GM18909 (cell line): Measurements from ENCODE around the gene ROR2.

Experiments
- ATAC-seq: cut with Tn5 transposase; IDR thresholded peaks from one replicate; pipeline ENCODE4 v1.9.1; 2021; ENCODE audit warnings: mild to moderate bottlenecking; ENCODE audit not compliant: unreplicated experiment, poor library complexity

The ROR2 gene

GRCh38 chr9:91904588-91905236, 45.3 kb downstream of the ROR2 start:
- no peak for ATAC-seq

DNA sequence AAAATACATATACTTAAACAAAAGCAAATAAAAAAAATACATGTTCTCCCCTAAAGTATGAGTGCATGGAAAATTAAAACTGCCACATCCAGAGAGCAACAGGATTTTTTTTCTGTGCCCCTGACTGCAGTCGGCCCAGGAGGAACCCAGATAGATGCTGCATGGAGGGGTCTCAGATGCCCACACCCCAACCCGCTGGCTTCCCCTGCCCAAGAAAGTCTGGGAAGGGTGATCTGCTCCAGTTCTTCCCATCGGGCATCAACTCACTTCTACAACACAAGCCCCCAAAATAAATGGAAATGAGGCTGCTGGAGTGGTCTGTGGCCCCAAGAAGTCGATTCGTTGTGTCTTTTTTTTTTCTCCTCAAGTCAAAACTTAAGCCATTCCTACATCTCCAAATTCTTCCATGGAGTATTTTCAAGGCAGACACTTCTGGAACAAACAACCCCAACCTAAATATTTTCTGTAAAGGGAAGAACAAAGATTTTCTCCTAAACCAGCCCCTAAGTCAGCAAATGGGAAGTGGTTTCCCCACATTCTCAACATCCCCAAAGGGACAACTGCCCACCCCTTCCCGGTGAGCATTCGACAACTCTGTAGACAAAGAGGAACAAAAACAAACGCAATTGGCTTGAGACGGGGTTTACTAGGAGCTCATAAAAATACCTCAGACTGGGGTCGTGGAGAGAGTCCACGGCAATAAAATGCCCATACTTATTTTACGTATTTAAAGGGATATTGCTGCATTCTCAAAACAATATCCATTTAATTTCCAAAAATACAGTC, 46.7 kb downstream of the ROR2 start:
- no peak for ATAC-seq

GRCh38 chr9:91902475-91903125, 47.4 kb downstream of the ROR2 start:
- ATAC-seq, result no peak

DNA sequence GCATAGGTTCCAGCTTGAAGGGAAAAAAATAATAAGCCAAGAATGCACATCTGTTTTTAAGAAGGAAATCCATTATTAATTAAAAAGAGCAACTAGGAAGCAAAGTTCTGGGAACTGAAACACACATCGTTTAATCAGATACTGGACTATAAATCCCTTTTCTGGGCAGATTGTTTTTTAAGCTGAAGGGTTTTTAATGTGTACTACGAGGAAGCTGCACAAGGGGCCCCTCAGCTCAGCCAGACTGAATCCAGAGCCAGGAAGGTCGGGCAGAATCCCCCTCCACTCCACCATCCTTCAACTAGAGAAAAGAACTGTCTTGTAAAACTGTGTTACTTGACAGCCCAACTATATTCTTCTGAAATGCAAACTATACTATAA, 49.2 kb downstream of the ROR2 start:
- no peak for ATAC-seq

- no peak for ATAC-seq
Observed at GRCh38 chr9:91900055-91900796, 49.8 kb downstream of the ROR2 start.

GRCh38 chr9:91899594-91899993, 50.4 kb downstream of the ROR2 start:
- no peak for ATAC-seq

GRCh38 chr9:91899219-91899563, 50.8 kb downstream of the ROR2 start:
- ATAC-seq, result no peak

DNA sequence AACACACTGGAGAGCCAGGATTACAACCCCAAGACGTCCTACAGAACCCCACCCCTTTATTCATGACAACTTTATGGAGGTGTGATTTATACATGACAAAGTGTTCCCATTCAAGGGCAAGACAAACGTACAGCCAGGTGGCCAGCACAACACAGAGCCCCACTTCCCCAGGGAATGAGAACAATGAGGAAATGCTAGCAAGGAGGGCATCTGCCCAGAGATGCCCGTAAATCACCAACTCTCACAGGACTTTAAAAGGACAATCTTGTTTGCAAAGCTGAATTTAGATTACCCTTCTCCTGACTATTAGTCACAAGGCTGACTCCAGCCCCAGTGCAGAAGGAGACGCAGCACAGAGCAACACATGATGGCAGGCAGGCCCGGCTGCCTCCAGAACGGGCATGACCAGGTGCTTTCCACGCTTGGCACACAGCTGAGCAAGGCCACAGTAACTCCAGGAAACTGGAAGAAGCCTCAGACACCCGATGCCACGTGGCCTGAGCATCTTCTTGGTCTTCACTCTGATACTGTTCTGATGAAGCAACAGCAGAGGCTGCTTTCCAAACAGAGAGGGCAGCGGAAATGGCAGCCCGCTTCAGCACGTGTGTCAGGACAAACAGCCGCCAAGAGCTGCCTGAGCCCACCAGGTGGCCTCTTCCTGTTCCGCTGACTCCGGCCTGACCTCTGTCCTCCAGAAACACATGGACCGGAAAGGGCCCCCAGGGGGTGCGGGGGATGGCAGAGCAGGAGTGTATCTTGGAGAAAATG, 51.4 kb downstream of the ROR2 start:
- no peak for ATAC-seq

- no peak for ATAC-seq
Observed at GRCh38 chr9:91897201-91897600, 52.8 kb downstream of the ROR2 start.

- ATAC-seq, result no peak
Observed at GRCh38 chr9:91896513-91897121, 53.4 kb downstream of the ROR2 start.

- ATAC-seq, result no peak
Observed at GRCh38 chr9:91896097-91896496, 53.9 kb downstream of the ROR2 start.

DNA sequence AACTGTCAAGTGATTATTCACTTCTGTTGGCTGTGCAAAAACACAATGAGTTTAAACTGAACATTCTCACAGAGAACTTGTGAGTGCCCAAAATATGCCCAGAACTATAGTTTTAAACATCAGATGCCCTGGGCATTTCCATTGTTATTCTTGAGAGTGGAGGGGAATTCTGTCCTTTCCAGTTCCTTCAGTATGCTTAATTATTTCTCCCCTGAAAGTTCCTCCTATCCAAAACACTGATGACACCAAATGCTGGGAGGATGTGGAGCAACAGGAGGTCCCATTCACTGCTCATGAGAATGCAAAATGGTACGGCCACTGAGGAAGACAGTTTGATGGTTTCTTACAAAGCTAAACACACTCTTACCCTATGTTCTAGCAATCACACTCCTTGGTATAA, 55.5 kb downstream of the ROR2 start:
- ATAC-seq, result no peak

GRCh38 chr9:91894023-91894422, 56.0 kb downstream of the ROR2 start:
- no peak for ATAC-seq

DNA sequence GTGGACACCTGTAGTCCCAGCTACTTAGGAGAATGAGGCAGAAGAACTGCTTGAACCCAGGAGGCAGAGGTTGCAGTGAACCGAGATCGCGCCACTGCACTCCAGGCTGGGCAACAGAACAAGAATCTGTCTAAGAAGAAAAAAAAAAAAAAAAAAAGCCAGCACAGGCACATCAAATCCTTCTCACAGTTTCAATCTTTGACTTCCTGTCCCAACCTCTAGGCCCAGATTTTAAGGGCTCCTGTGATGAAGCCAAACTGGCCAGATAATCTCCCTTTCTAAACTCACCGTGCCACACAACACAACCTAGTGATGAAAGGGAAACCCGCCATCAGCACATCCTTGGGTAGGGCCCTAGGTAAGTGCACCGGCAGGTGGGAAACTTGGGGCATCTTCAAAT, 58.1 kb downstream of the ROR2 start:
- no peak for ATAC-seq

DNA sequence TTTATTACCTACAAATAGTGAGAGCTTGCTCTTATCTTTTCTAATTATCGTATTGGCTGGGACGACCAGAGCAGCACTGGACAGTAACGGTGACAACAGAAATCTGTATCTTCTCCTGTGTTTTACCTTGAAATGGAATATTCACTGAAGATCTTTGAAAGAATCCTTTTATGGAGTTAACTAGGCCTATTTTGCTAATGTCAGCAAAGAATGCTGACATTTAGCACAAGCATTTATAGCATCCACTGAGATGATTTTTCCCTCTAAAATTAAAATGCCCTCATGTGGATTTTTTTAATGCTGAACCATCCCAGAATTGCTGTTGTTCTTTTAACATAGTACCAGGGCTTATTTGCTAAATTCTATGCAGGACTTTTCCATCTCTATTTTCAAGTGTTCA, 59.4 kb downstream of the ROR2 start:
- no peak for ATAC-seq

- no peak for ATAC-seq
Observed at GRCh38 chr9:91889161-91889911, 60.7 kb downstream of the ROR2 start.

DNA sequence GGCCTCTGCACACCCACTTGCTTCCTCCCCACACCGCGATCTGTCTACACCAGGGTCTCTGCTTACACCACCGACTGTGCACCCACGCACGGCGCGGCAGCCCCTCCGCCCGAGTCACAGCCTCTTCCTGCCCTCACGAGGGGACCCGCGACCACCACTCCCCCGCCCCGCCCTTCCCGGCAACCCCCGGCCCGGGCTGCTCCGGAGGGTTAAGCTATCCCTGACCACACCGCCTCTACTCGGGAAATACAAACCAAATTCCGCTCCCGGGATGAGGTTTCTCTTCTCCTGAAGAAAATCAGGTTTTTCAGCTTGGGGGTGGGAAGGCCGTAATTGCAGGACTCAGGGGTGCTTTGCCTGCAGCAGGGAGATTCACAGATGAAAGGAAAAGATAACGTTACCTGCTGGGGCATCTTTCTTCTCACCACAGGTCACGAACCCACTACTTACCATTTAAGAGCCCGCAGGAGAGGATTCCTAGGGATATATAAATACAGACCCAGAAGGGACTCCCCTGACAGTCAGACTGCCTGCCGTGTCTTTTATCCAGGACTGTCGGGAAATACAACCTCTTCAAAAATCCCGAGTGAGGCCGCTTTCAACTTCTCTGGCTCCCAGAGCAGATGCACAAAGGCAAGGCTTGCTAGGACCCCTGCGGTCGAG, 63.5 kb downstream of the ROR2 start:
- ATAC-seq, result no peak

- no peak for ATAC-seq
Observed at GRCh38 chr9:91885746-91886413, 64.1 kb downstream of the ROR2 start.
